Activated CD8-positive, alpha-beta memory T cell treated with anti-CD3 and anti-CD28 coated beads, Interleukin-2, amount 50 U/mL, for 48 hours (primary cell): ENCODE results near the gene OR2B6.
"Not testable (repeated sequence)": the region's sequence is repeated elsewhere in the genome, so short reads cannot be mapped to it uniquely, and the experiment has no call there.

Source experiments
- DNase-seq: peaks from one replicate; pipeline ENCODE4 v3.0.0-alpha.2; 2020

The OR2B6 gene

DNA sequence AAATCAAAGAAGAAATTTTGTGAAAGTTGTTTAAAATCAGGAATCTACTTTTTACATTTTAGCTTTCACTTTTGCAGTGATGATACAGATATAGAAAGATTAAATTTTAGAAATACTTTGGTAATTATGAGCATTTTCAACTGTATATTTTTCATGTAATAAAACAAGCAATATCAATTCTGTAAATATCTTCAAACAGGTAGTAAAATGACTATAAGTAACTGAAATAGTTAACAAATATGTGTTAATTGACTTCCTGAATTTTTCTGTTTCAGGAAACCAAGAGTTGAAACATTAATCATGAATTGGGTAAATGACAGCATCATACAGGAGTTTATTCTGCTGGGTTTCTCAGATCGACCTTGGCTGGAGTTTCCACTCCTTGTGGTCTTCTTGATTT is at the start of gene OR2B6:
Gene OR2B6, plus strand, starts transcription at position 301 of the 400 bp plus-strand sequence. Its CDS starts 0 bp downstream, at position 301.
- DNase-seq = no peak

DNA sequence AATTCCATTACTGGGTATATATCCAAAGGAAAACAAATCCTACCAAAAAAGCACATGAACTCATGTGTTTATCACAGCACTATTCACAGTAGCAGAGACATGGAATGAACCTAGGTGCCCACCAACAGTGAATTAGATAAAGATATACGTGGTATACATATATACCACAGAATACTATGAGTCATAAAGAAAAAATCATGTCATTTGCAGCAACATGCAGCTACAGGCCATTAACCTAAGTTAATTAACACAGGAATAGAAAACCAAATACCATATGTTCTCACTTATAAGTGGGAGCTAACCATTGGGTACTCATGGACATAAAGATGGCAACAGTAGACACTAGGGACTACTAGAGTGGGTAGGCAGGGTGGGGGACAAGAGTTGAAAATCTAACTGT is 49.0 kb upstream of the OR2B6 start:
- DNase-seq = no peak

DNA sequence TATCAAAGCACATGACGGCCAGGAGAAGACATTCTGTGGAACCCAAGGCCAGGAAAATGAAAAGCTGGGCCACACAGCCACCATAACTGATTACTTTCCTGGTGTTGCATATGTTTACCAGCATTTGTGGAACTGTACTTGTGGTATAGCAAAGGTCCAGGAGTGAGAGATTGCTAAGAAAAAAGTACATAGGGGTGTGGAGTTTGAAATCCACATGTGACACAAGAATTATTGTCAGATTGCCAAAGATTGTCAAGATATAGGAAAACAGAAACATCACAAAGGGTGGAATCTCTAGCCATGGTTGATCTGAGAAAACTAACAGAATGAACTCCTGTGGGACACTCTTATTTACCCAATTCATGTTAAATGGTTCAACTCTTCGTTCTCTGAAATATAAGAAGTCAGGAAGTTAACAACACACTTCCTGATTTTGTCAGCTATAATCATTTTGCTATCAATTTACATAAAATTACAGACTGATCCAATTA is 45.0 kb upstream of the OR2B6 start, which contains the start of gene OR2B2:
Gene OR2B2, minus strand, starts transcription at position 441 of the 491 bp plus-strand sequence. Its CDS starts 77 bp downstream, at position 364.
- no peak for DNase-seq

DNA sequence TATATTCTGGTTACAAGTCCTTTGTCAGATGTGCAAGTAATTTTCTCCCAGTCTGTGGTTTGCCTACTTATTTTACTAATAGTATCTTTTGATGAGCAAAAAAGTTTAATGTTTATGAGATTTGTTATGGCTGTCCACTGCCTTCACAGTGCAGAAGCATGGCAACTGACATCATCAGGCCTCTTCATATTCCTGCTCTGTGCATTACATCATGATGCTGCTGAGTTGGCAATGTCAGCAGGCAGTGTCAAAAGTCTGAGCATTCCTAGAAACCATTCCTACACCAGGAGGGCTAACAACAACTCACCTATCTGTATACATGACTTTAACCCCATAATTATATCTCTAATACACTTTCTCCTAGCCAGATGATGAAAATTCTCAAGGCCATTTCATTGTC is 34.1 kb upstream of the OR2B6 start:
- DNase-seq = no peak

DNA sequence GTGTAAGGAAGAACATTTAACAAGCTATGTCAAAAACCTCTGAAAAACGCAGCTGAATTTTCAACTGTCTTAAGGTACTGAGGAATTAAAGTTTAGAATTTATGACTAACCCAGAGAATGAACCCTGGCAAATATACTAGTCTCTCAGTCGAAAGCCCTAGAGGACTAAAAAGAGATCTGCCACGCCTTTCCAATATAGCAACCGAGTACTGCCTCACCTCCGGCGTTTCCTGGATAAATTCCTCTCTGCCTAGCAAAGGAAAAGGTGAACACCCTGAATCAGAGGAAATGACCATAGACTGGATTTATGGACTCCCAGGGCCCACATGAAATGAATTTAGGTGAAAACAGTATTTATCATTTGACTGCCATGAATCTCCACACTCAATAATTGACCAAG is 32.9 kb upstream of the OR2B6 start:
- DNase-seq = no peak

DNA sequence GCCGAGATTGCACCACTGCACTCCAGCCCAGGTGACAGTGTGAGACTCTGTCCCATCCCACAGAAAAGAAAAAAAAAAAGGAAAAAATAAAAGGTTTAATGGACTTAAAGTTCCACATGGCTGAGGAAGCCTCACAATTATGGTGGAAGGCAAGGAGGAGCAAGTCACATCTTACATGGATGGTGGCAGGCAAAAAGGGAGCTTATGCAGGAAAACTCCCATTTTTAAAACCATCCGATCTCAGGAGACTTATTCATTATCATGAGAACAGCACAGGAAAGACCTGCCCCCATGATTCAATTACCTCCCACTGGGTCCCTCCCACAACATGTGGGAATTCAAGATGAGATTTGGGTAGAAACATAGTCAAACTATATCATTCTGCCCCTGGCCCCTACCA is 29.0 kb upstream of the OR2B6 start:
- DNase-seq = not testable (repeated sequence)

DNA sequence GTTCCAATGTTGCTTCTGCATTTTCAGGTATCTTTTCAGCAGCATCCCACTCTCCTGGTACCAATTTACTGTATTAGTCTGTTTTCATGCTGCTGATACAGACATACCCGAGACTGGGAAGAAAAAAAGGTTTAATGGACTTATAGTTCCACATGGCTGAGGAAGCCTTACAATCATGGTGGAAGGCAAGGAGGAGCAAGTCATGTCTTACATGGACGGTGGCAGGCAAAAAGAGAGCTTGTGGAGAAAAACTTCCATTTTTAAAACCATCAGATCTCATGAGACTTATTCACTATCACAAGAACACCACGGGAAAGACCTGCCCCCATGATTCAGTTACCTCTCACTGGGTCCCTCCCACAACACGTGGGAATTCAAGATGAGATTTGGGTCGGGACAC is 27.1 kb upstream of the OR2B6 start:
- not testable (repeated sequence) for DNase-seq

DNA sequence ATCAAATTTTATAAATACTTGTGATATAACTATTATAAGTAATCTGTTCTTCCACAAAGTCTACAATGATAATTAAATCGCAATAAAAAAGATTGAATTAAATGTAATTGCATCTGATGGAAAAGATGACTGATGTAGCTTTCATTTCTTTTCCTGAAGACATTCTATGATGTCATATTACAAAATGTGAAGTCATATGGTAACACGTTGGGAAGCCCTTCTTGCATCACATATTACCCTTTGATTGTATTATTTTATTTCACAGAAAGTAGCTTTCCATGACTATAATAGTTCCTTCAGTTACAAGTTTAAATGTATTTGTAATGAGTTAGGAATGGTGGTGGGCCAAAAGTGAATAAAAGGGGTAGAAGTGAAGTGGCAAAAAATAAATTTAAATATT is 25.8 kb upstream of the OR2B6 start:
- no peak for DNase-seq

DNA sequence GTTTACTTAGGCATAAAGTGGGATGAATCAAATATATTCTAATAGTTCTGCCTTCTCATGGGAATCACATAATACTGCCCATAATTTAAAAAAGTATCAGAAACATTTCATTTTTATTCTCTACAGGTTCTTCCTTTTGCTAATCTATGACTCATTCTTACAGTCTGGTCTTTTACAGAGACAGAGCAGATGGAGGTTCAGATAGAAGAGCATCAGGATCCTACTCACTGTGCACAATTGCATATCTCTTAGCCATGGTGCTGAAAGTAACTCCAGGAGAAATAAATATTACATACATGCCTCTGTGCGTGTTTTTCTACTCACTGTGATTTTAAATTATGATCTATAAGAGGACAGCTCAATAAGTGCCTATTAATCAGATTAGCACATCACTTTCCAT is 16.3 kb upstream of the OR2B6 start:
- no peak for DNase-seq

DNA sequence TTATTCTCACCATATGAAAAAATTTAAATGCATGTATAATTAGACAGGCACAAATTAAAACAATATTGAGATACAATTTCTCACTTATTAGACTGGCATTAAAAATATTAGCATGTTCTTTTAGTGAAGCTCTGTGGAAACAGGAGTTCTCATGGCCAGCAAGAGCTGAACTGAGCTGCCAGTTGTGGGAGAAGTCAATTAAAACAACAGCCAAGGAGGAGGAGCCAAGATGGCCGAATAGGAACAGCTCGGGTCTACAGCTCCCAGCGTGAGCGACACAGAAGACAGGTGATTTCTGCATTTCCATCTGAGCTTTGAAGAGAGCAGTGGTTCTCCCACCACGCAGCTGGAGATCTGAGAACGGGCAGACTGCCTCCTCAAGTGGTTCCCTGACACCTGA is 14.0 kb upstream of the OR2B6 start:
- not testable (repeated sequence) for DNase-seq

DNA sequence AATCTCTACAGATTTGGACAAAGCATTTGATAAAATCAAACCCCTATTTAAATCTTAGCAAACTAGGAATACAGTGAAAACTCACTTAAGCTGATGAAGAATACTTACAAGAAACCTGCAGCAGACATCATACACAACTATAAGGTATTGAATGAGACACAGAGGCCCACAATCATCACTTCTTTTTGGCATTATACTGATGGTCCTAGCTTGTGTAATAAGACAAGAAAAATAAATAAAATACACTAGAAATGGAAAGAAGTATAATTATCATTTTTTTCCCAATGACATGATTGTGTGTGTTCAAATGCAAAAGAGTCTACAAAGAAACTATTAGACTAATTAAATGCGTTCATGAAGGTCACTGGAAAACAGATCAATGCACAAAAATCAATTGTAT is 8.8 kb upstream of the OR2B6 start:
- DNase-seq = no peak

DNA sequence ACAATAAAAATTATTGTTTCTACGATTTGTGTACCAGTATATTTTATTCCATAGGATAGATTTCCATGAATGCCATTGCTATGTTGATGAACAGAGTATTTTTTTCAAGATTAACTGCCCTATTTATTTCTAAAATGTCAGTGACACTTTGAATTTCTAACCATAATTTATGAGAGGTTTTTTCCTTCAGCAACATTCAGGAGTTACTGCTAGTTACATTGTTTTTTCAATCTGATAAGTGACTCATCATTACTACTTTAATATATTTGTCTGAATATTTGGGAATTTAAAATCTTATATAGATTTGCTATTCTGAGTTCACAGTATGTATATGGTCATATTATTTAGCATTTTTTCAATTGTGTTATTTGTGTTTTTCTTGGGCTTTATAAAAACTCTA is 6.0 kb upstream of the OR2B6 start:
- DNase-seq = no peak

DNA sequence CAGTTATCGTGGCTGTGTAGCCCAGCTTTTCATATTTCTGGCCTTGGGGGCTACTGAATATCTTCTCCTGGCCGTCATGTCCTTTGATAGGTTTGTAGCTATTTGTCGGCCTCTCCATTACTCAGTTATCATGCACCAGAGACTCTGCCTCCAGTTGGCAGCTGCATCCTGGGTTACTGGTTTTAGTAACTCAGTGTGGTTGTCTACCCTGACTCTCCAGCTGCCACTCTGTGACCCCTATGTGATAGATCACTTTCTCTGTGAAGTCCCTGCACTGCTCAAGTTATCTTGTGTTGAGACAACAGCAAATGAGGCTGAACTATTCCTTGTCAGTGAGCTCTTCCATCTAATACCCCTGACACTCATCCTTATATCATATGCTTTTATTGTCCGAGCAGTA is 475 bp downstream of the OR2B6 start:
- no peak for DNase-seq

DNA sequence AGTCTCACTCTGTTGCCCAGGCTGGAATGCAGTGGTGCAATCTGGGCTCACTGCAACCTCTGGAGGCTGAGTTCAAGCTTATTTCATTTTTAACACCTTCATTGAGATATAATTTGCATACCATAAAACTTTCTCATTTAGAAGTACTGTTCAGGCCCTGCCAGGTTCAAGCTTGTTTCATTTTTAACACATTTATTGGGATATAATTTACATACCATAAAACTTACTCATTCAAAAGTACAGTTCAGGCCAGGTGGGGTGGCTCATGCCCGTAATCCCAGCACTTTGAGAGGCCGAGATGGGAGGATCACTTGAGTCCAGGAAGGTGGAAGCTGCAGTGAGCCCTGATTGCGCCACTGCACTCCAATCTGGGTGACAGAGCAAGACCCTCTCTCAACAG is 5.5 kb downstream of the OR2B6 start:
- DNase-seq = no peak

DNA sequence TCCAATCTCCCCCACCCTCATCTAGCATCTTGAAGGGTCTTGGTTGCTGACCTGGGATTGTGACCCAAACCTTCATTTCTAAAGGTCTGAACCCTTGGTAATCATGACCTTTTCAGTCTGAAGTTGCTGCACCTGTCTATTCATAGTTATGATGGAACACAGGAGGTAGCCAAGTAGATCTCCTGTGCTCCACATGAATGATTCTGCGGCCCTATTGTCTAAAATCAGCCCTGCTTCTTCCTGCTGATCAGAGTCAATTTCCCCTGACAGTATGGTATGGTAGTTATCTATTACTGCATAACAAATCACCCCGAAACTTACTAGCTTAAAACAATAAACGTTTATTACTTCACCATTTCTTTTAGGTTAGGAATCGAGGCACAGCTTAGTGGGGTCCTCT is 9.0 kb downstream of the OR2B6 start:
- no peak for DNase-seq

DNA sequence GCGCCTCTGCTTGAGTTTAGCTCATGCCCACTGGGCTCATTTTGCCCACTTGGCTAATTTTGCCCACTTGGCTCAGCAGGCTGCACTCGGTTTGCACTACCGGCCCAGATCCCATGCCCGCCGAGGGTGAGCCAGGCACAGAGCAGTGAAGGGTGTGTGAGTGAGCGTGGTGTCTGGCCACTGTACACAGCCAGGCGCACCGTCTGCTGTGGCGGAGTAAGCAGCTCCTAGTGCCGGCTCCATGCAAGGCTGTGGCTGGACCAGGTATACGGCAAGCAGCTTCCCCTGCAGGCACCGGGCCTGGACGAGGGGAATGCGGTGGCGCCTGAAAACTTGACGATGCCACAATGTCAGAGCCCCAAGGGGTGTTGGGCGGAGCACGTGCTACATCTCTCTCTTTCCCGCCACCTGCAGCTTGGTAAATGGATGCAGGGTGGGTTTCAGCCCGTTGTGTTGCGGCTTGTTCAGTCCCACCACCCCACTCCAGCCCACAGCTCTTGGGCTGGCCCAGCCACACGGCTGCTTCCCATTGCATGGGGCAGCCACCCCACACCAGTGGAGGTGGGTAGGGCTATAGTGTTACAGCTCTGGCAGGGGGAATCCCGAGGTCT is 9.9 kb downstream of the OR2B6 start:
- DNase-seq = no peak

DNA sequence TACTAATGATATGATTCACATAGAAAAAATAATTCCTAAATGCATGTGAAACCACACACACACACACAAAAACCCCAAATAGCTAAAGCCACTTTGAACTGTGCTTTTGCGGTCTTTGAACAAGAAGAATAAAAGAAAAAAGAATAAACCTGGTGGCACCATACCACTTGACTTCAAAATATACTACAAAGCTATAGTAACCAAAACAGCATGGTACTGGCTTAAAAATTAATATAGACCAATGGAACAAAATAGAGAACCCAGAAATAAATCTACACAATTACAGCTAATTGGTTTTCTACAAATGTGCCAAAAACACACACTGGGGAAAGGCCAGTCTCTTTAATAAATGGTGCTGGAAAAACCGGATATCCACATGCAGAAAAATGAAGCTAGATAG is 13.4 kb downstream of the OR2B6 start:
- no peak for DNase-seq

DNA sequence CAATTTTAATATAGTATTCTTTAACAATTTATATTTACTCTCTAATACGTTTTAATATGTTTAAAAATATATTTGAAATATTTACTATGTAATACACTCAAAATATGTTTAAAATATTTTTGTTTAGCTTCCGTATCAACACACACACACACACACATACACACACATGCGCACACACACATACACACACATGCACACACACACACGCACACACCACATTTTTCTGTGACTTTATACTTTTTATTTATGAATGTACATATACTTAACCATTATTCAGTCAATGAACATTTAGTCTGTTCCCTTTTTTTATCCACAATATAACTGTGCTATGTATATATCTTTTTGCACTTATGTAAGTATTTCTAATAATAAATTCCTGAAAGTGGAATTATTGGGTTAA is 15.7 kb downstream of the OR2B6 start:
- DNase-seq = no peak

DNA sequence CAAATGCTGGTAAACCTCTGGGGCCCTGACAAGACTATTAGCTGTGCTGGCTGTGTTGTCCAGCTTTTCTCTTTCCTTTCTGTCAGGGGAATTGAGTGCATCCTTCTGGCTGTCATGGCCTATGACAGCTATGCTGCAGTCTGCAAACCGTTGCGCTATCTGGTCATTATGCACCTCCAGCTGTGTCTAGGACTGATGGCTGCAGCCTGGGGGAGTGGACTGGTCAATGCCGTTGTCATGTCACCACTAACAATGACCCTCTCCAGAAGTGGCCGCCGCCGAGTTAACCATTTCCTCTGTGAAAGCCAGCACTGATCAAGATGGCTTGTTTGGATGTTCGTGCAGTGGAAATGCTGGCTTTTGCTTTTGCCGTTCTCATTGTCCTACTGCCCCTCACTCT is 20.3 kb downstream of the OR2B6 start:
- DNase-seq = no peak

DNA sequence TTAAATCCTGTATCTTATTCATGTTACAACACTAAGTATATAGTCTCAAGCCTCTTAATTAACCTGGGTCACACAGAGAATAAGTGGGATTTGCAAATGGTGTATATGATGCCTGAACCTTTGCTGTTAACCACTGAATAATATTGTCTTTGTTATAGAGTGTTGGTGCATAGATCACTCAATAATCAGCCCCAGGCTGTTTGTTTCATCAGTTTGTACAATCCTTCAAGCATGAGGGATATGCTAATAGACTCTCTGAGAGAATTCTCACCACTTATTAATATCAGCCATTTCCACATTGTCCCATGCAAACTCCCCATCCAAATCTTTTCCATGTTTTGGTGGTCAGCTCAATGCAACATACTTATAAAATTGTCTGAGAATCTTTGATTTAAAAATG is 21.7 kb downstream of the OR2B6 start:
- DNase-seq = no peak

DNA sequence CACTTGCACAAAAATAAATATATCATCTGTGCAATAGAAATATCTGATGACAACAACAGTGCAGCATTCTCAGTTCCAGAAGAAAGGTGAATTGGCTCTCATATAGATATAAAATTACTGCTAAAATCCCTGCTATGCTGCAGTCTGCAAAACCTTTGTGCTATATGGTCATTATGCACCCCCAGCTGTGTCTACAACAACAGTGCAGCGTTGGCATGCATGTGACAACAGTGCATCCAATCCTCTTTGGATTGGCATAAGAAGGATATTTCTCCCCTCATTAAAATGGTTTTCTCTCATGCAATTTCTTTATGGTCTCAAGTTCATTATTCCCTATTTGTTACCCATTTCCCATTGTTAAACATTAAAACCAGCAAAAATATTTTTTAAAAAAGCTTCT is 23.1 kb downstream of the OR2B6 start:
- no peak for DNase-seq

DNA sequence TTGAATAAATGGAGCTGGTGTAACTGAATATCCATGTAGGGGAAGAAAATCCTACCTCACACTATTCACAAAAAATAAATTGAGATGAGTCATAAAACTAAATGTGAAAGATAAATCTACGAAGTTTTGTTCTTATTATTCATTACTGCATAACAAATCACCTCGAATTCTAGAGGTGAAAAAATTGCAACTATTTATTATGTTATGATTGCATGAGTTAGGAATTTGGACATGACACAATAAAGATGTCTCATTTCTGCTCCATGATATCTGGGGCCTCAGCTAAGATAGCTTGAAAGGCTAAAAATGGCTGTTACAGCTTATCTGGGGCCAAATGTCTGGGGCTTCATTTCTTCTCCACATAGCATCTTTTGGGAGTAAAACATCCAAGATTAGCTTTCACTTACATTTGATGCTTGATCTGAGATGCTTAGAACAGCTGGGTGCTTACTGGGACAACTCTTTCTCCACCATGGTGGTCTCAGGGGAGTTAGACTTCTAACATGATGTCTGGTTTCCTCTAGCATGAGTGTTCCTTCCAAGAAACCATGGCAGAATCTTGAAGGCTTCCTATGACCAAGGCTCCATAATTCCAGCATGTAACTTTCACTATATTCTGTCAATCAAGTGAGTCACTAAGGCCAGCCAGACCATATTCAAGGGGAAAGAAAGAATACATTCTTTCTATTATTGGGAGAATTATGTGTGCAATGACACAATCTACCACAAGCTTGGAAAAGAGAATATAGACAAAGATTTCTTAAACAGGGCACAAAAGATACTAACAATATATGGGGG is 30.1 kb downstream of the OR2B6 start:
- DNase-seq = no peak

DNA sequence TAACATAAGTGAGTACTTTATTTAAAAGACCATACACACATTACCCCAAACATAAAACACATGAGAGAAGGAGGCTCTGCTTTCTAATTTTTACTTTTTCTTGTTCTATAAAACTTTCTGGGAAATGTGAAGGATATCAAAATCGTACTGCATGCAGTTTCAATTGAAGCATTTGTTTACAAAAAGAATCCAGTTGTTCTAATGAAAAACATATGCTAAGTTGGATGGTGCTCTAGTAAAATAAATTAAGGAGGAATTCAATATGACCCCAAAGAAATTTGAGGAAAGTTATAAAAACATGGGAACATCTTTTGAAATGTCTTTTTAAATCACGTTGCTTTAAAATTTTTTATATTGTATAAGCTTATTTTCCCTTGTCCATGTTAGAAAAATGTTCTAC is 37.6 kb downstream of the OR2B6 start:
- no peak for DNase-seq

DNA sequence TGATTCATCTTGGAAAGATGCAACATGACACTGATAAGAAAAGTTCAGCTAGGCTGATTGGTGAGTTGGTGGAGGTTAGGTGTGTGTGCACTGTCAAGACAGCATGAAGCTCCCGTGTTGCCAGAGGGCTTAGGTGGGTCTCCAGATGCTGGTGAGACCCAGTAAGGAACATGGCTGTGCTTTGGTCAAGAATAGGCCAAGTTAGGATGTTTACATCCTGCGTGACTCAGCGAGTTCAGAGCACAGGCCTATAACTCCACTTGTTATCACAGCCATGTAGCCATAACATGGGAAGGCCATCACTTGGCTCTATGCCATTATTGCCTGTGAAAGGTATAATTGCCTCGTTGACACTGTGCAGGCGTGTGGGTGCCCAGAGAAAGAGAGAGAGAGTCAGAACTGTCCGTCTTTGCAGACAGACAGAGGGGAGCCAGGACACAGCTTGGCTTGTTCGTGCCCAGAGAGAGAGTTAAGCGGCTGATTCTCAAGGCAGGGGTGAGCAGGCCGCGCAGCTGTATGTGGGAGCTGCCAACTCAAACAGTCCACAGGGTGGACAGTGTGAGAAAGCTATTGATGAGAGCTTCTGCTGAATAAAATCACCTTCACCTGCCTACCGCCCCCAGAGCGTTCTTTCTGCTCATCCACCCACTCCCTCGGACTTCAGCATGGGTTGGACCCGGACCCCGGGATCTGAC is 43.5 kb downstream of the OR2B6 start:
- DNase-seq = no peak
